Posterior cingulate gyrus (tissue), 11 donors: ENCODE data around the gene RHOC.
A peak's percentile ranks its signal among the peaks of the same experiment; 100 is the strongest.

Experiments used
- DNase-seq, 10 donors: peaks; one replicate each; pipeline versions ENCODE4 v3.0.0 to v3.0.0-alpha.2; 2020 to 2021; ENCODE audit warnings: mixed read lengths in 3 of 10
- intact Hi-C: fragments of 100-400 bp; cut with DNase I; formaldehyde crosslinking; loops from one replicate; pipeline ENCODE4 v1.15.1; 2023

RHOC gene

DNA sequence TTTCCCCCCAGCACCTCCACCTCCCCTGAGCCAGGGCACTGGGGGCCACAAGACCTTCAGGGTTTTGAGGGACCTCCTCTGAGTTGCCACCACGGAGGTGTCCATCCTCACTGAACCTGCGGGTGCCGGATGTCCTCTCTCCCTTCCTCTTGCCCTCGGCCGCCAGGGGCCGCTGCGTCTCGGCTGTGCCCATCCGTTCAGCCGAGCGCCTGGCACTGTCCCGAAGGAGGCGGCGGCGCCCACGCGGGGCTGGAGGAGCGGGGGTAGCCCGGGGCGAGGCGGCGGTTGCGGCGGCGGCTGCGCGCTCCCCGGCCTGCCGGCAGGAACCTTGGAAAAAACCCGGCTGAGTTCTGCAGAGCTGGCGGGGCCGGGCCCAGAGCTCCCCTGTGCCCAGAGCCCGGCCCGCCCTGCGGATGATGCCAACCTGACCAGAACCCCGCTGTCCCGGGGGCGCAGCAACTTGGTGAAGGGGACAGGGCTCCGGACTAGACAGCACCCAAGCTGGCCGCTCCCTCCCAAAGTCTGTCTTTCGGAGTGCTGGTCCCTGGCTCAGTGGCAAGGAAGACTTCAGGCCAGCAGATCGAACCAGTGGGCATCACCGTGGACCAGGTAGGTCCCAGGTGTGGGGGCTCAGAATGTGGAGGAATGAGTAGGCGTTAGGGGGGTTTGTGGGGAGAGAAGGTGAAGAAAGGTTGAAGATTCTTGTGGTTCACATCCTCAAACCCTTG, 11.9 kb upstream of the RHOC start:
- DNase-seq = peak; percentile 66 to 97 (median 84)

DNA sequence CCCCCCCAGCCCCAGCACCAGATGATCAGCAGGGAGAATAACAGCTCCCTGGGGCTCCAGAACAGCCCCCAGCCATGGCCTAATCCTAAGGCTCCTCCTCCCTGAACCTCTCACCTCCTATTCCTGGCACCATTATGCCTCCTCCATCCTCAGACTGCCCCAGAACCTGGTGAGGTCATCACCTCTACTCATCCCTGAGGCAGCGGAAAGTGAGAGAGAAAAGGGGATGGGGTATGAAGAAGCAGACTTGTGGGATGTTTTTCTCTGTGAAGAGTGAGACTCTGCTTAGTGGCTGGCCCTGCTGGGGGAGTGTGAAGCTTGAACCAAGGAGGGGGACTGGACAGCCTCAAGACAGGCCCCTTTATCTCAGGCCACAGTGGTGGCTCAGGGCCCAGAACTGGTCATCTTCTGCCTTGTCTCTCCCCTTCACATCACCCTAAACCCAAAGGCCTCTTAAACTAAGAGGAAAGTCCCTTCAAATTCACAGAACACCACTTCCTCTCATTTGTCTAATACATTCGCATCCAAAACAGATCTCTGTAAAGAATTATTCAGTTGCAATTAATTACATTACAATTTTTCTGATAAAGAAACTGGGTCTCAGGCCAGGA, 10.4 kb upstream of the RHOC start:
- intact Hi-C loops = loop anchor here (2.0 to 10.0 kb wide), 3 partner anchors 165 to 327 kb away; no protein-coding TSS in a partner anchor
- peak in 2 of 10 donors; percentile 15 to 43 for DNase-seq

More for the DNA sequence above, 11.9 kb upstream of the RHOC start:
- intact Hi-C loops = loop anchor here (2.0 to 10.0 kb wide), 3 partner anchors 163 to 354 kb away; partner anchors contain the start of gene LRIG2

DNA sequence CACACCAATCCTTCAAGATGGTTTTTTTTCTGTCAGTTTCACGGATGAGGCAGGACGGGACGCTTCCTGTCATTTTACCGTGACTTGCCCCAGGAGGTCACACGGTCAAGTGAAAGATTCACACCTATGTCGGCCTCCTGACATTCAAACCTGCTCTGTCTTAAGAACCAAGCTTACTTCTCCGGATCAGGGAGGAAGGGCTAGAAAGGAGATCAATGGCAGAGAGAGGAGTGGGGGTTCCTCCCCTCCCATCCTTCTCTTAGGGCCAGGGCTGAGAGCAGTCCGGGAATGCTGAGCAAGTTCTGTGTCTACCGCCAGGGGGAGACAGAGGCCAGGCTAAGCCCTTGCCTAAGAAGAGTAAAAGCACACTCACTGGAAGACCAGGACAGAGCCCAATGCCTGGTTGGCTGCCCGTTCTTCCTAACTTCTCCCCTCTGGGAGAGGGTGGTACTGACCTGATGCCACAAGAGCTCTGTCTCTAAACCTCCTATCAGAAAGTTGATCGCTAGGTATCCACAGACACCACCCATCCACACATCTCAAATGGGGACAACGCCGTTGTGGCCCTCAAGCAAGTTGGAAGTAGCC, 9.3 kb upstream of the RHOC start:
- DNase-seq = peak; percentile 81 to 98 (median 92)
- intact Hi-C loops = loop anchor here (1.0 to 10.0 kb wide), 4 partner anchors 88 to 329 kb away; no protein-coding TSS in a partner anchor

DNA sequence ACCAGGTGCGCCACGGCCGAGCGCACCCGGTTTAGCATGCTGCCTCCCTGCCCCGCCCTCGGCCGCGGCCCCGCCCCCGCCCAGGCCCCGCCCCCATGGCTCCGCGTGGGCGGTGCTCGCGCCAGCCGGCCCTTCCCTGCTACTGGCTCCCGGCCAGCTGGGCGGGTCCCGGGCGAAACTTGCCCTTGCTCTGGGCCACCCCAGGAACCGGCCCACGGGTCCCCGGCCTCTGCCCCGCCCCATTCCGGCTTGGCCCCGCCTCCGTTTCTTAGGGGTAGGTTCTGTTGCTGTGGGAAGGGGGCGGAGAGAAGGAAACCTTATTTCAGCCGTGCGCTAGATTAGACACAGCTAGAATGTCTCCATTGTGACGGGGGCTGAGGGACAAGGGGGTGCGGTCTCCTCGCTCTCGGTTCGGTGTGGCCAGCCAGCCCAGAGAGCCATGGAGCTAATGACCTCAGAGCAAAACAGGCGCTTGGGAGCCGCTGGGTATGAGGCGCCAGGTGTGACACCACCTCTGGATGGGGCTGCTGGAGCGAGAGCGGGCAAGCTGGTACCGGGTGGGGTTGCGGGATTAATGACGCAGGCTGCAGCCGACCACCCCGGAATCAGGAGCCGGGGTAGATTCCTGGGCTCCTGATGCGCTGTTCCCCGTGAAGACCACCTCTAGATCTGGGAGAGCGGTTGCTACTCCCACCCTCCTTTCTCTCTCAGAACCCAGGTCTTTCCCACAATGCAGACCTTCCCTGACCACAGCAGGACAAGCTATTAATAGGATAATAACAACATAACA, 8.5 kb upstream of the RHOC start, which contains the start of gene PPM1J:
TSS of gene PPM1J (minus strand) at position 69 of the 790 bp plus-strand sequence. CDS start at position 38, 31 bp downstream.
- intact Hi-C loops = loop anchor here (1.0 to 10.0 kb wide), 4 partner anchors 89 to 329 kb away; no protein-coding TSS in a partner anchor
- peak; percentile 66 to 97 (median 82) for DNase-seq

DNA sequence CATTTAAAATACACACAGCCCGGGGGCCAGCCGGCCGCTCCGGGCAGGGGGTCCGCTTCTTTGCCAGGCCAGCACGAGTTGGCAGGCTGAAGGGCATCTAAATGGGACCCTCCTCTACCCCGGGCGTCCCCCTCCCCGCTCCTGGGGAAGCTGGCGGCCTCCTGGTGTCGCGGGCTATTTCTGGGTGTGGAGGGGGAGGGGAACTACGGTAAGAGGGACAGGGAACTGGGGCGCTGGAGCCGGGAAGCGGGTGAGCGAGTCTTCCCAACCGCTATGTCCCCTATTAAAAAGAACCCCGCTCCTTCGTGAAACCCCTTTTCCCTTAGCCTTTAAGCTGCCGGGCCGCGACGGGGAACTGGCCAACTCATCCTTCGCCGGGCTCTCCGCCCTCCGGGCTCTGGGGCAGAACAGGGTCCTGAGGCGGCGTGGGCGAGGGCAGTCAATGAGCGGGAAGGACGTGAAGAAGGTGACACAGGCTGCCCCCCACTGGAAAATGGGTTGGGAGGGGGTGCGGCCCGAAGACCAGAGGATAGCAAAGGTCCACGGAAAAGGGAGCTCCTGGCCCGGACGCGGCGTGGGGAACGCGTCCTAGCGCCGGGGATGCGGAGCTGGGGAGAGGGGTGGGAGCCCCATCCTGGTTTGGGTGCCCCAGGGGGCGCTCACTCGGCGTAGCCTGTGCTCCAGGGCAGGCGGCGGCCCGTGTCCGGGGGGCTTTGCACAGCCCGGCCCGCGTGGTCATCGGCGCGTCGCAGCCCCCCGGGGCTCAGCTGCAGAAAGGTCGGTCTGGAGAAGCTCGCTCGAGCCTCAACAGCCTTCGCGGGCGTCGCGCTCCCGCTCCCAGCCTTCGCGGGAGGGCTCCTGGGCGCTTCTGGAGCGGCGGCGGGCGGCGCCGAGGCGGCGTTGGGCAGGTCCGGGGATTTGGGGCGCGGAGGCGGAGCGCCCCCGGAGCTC, 7.7 kb upstream of the RHOC start:
- peak in 3 of 10 donors; percentile 22 to 87 (median 85) for DNase-seq

DNA sequence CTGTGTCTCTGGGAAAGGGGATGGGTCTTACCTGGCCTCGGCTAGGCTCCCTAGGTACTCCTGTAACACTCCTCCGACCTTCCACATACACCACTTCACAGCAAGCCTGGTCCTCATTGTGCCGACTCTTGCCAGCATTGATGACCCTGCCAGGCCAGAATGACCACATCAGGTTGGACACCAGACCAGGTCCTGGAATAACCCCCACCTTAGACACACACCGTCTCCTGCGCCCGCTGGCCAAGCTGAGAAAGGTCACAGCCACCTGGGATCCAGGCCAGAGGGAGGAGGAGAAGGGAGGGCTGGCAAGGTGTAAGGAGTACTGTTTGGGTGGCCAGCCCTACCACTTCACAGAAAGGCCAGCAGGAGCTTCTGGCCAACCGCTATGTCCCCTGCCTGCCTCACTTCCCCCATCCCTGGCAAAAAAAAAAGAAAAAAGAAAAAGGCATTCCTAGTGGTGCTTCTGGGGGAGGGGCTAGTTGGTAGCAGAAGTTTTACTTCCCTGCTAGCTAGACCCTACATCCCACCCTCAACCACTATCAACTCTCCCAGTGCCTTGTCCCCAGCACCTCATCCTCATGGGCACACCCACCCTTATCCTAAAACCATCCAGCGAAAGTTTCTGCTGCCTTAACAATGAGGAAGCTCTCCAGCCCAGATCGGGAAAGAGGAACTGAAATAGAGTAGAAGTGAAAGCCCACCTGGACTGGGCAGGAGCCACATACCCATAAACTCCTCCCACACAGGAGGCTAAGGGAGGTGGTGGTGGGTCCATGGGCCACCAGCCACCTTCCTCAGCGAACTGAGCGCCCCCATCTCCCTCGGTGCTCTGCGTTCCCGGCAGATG, 6.8 kb upstream of the RHOC start:
- intact Hi-C loops = loop anchor here (10.0 kb wide), 1 partner anchor 331 kb away; no protein-coding TSS in a partner anchor
- peak in 1 of 10 donors; percentile 73 for DNase-seq

More for the DNA sequence above, 7.7 kb upstream of the RHOC start:
- intact Hi-C loops = loop anchor here (5.0 to 10.0 kb wide), 2 partner anchors 168 to 330 kb away; no protein-coding TSS in a partner anchor

DNA sequence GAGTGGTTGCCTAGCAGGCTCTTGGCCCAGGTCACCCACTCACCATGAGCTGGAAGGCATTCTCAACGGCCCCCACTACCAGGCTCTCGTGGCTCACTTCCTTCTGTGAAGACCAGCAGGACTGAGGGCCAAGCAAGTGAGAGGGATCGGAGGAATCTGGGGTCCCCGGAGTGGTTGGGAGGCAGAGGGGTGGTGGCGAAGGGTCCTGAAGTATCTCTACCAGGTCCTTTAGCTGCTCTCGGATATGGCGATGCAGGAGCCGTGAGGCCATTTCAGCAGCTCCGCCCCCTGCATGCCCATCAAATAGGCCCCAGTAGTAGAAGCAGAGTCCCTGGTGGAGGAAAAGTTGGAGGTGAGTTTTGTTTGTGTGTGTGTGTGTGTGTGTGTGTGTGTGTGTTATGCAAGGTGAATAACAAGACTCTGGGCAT, 5.8 kb upstream of the RHOC start:
- intact Hi-C loops = loop anchor here (10.0 kb wide), 1 partner anchor 332 kb away; no protein-coding TSS in a partner anchor
- peak in 2 of 10 donors; percentile 51 to 67 for DNase-seq

DNA sequence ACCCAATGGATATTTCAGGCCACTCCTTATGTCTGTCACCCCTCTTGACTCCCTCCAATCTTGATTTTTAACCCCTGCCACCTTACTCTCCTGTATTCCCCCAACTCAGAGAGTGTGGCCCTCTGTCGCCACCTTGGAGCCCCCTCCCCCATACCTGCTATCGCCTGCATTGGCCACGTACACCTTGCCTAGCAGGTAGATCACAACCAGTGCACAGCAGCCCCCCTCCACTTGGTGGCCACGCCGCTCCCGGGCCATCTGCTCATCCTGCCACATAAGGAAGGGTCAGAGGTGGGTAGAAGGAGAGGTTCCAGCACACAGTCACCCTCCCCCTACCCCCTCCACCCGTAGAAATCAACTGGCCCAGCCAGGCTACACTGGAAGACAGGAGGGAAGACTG, 5.3 kb upstream of the RHOC start:
- intact Hi-C loops = loop anchor here (10.0 kb wide), 1 partner anchor 333 kb away; no protein-coding TSS in a partner anchor

DNA sequence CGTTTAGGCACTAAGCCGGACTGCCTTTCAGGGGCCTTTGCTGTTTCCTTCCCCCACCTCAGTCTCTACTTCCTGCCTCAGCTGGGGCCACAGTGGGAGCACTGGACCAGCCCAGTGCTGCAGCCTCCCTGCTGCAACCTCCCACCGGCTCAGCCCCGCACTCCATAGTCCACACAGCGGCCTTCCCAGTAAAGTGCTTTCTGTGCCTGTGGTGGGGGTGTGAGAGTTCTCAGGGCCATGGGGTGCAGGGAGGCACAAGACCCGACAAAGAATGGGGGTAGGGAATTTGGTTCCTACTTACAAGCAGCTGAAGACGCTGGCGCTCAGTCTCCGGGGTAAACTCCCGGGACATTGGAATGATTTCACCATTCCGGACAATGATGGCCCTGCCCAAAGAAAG, 4.7 kb upstream of the RHOC start:
- intact Hi-C loops = loop anchor here (10.0 kb wide), 1 partner anchor 333 kb away; no protein-coding TSS in a partner anchor
- peak in 2 of 10 donors; percentile 36 to 69 for DNase-seq

More for the DNA sequence above, 5.3 kb upstream of the RHOC start:
- DNase-seq = peak in 2 of 10 donors; percentile 61 to 71

DNA sequence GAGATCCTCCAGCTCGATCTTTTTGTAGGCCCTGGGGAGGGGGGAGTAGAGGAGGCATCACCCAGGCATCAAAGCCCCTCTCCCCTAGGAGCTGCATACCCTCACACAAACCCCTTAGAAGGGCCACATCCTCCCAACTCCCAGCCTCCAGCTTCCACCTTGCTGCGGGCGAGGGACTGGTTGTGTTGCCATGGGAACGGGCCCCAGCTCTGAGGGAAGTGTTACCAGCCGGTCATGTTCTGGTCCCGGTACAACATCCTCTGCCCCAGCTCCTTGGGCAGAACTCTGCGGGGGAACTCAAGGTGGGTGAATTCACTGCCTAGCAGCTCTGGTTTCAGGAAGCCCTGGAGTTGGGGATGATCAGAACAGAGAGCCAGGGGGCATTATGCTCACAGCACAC, 4.1 kb upstream of the RHOC start:
- intact Hi-C loops = loop anchor here (10.0 kb wide), 1 partner anchor 334 kb away; no protein-coding TSS in a partner anchor

DNA sequence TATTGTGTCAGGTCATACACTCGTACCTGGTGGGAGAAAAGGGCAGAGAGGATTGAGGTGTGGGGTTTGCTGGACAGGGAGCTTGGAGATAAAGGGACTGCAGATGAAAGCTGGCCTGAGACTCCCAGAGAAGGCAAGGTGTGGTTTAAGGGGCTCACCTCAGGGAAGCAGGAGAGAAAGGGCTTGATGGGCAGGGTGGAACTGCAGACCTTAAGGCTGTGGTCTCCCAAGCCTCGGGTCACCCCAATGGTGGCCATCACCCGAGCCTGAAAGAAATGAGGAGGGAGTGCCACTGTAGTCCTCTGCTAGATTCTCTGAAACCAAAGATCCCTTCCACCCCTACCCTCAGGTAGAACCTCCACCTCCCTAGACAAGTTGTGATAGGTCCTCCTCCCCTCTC, 3.7 kb upstream of the RHOC start:
- DNase-seq = peak in 2 of 10 donors; percentile 11 to 48
- intact Hi-C loops = loop anchor here (10.0 kb wide), 1 partner anchor 334 kb away; no protein-coding TSS in a partner anchor

More for the DNA sequence above, 4.1 kb upstream of the RHOC start:
- peak in 2 of 10 donors; percentile 74 to 82 for DNase-seq

DNA sequence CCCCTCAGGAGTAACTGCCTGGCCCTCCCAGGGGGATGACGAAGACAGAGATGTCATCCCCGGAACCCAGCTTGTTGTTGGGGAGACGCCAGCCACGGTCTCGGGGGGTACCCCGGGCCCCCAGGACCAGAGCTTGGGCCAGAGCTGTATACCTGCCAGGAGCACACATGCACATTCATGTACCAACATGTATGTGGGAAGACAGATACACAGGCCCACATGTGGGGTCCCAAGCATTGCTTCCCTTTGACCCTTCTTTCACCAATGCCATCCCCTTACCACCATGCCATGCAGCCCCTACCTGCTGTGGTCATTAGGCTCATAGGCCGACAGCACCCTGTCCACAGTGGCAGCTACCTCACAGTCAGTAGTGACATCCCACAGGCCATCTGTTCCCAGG, 3.2 kb upstream of the RHOC start:
- peak in 2 of 10 donors; percentile 36 to 70 for DNase-seq

DNA sequence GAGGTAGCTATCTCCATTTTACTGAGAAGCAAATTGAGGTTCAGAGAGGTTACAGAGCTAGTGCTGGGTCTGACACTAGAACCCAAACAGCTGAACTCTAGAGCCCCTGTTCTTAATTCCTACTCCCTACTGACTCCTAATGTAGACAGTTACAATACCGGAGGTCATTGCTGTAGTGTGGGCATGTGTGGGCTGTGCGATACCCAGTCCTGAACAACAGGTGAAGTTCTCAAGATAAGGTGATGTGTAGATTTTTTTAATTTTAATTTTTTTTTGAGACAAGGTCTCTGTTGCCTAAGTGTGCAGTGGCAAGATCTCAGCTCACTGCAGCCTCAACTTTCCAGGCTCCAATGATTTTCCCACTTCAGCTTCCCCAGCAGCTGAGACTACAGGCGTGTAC, 1.6 kb upstream of the RHOC start:
- DNase-seq = peak in 1 of 10 donors; percentile 38
- intact Hi-C loops = loop anchor here (2.0 kb wide), 1 partner anchor 206 kb away; no protein-coding TSS in a partner anchor

More for the DNA sequence above, 3.2 kb upstream of the RHOC start:
- intact Hi-C loops = loop anchor here (10.0 kb wide), 1 partner anchor 335 kb away; no protein-coding TSS in a partner anchor

DNA sequence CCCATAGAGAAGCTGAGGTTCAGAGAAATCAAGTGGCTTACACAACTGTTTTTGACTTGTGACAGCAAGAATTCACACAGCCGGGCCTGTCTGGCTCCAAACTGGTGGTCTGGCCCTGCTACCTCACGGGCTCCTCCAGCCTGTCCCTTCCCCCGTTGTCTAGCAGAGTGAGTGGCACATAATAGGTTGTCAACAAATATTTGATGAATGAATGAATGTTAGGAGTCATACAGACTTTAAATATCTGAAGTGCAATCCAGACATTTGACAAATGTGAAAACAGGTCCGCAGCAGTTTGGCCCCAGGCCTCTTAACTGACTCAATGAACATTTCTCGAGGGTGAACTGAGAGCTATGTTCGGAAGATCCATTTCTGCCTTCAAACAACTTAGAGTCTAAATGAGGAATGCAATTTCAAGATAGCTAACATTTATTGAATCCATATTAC, 1.1 kb upstream of the RHOC start:
- intact Hi-C loops = loop anchor here (2.0 kb wide), 1 partner anchor 205 kb away; no protein-coding TSS in a partner anchor

DNA sequence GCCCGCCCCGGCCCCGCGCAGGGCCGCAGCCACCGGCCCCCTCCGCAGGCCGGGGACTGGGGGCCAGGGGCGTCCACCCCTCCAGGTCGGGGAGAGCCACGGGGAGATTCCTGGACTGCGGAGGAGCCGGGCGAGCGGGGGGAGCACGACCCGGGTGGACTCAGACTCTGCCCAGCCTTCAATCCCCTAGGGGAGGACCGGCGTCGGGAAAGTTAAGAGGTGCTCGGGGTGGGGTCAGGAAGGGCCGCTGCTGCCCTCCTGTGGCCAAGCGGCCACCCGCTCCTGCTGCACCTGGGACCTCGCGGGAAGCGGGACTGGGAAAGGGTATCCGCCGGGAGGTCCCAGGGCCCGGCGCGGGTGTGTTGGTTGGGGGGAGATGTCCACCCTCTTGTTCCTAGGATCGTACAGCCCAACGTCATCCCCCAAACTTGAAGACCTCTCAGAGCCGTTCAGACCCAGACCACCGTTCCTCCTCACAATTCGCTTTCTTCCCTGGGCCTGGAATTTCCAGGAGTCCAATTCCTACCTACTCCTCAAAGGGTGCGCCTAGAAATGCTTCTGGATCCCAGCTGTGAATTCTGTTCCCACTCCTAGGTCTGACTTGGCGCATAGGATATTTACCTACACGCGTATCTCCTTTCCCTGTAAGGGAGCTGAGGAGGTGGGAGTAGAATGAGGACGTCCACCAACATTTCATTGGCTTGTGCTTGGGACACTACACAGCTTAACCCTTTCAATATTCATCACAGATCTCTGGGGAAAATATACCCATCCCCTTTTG, 484 bp upstream of the RHOC start:
- intact Hi-C loops = loop anchor here (1.0 to 2.0 kb wide), 2 partner anchors 205 to 317 kb away; no protein-coding TSS in a partner anchor
- DNase-seq = peak; percentile 52 to 97 (median 76)

More for the DNA sequence above, 1.1 kb upstream of the RHOC start:
- DNase-seq = peak in 1 of 10 donors; percentile 9
